Left colon (tissue), 2 donors: ENCODE data around the gene KCNIP1. TPM values are rescaled to one million over a fixed set of nuclear protein-coding genes. Genes with fewer than 3 reads are reported as not detected.

ENCODE experiments used
- ATAC-seq: fragments of 200-7000 bp; cut with Tn5 transposase; one replicate; pipeline ENCODE4 v1.9.1; 2020; ENCODE audit warnings: mild to moderate bottlenecking, moderate library complexity
- DNase-seq, 2 donors: peaks; one replicate each; pipeline ENCODE4 v3.0.0-alpha.2; 2020
- intact Hi-C, 2 donors: fragments of 100-400 bp; cut with DNase I in 1 of 2; cut with micrococcal nuclease in 1 of 2; formaldehyde crosslinking; loops; one replicate each; pipeline versions ENCODE4 v1.11.2 to v1.14.0; 2022; cut with DNase I, micrococcal nuclease
- total RNA-seq, 2 donors: library from RNA; stranded (reverse); fragmentation: NEBNext Ultra II Directional; extraction: Animal tissue kit (Norgen Biotek cat#: 25700); gene quantifications; one replicate each; pipeline ENCODE4 v1.2.1, GENCODE V29; 2021
- donor health status: DM: no; HTN: no; CAD: no.
- donor health status: DM: yes; HTN: yes; CAD: no.

The KCNIP1 gene
- total RNA-seq, 2 donors from 2014 or later = 0.22 TPM; not detected in 1

- intact Hi-C loops = loop anchor here in 1 of 2 donors (5.0 kb wide), 1 partner anchor 199 kb away; no protein-coding TSS in a partner anchor
Observed at GRCh38 chr5:170631466-170632195, 127.8 kb downstream of the KCNIP1 start.

DNA sequence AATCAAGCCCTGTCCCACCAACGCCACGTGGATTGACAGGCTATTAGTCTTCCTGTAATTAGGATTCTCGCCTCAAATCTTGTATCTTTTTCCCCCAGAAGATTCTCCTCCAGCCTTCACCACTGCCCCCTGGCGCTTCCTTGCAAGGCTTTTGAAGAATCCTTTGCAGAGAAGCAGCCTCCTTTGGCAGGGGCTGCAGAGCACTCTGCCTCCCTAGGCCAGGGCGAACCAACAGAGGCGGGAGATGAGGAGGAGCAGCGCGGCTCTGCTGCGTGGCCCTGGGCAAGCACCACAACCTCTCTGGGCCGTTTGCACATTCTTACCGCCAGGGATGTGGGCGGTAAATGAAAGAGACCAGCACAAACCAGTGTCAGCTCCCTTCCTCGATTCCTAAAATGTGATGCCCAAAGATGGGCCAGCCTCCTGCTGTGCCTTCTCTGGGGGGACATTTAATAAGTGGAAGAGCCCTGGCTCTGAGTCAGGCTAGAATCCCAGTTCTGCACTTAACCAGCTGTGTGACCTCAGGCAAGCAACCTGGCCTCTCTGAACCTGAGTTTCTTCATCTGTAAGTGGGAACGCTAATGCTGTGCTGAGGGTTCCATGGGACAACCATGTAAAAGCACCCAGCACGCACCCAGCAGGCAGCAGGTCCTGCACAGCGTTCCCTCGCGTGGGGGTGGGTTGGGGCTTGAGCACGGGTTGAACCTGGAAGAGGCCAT lies 128.6 kb downstream of the KCNIP1 start:
- ATAC-seq (no peak), DNase-seq (no peak)
- intact Hi-C loops = loop anchor here in 1 of 2 donors (5.0 kb wide), 1 partner anchor 200 kb away; no protein-coding TSS in a partner anchor

More at GRCh38 chr5:170631466-170632195, 127.8 kb downstream of the KCNIP1 start:
- DNase-seq (no peak), ATAC-seq (no peak)

- intact Hi-C loops = loop anchor here in 1 of 2 donors (5.0 kb wide), 1 partner anchor 201 kb away; no protein-coding TSS in a partner anchor
- peak; percentile 51 for ATAC-seq
- DNase-seq = peak; percentile 28 to 34
Observed at GRCh38 chr5:170632985-170633234, 129.1 kb downstream of the KCNIP1 start.

DNA sequence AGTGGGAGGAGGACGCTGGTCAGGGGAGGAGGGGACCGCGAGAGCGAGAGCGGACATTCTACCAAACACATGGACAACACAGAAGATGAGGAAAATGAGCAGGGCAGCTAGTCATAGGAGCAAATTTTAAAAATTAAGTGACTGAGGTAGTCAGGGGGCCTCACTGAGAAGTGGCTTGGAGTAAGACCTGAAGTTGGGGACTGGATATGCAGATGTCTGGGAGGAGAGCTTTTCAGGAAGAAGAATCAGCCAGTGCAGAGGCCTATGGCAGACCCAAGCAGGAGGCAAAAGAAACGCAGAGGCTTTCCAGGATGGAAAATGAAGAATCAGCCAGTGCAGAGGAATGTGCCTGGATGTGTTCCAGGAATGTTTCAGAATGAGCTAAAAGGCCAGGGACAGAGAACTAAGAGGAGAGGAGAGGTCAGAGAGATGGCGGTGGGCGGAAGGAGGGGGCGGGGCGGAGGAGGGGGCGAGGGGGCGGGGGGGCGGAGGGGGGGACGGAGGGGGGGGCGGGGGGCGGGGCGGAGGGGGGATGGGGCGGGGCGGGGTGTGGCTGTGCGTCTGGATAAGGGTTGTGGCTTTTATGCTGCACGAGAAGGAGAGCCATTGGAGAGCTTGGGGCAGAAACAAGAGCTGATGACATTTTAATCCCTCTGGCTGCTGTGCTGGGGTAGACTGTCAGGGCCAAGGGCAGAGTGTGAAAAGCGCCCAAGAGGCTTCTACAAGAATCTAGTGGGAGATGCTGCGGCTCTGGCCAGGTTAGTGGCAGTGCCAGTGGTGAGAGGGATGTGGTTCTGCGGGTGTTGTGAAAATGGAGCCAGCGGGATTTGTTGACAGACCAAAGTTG lies 129.6 kb downstream of the KCNIP1 start:
- intact Hi-C loops = loop anchor here in 1 of 2 donors (5.0 kb wide), 1 partner anchor 201 kb away; no protein-coding TSS in a partner anchor
- peak; percentile 11 to 31 for DNase-seq
- ATAC-seq = peak; percentile 43

DNA sequence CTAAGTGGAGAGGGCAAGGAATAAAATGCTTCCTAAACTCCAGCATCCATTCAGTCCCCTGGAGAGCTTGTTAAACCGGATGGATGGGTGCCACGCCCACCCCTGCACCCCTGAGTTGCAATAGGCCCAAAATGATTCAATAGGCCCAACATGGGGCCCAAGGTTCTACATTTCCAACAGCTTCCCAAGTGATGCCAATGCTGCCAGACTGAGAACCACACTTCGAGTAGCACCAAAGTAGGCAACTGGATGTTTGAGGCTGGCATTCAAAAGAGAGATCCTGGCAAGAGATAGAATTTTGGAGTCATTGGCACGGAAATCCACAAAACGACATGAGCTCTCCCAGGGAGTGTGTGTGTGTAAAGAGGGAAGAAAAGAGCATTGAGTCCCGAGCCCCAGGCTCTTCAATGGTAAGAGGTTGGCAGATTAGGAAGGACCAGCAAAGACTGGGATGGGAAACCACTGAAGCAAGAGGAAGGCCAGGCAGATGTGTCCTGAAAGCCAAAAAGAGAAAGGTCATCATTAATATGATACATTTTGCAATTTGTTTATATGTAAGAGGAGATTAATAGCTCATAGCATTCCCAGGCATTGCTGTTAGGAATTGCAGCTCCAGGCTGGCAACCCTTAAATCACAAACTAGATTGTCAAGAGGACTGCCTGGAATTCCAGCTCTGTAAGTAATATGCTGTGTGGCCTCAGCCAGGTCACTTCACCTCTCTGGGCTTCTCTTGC lies 130.6 kb downstream of the KCNIP1 start:
- DNase-seq (no peak), ATAC-seq (no peak)
- intact Hi-C loops = loop anchor here in 1 of 2 donors (5.0 kb wide), 1 partner anchor 202 kb away; no protein-coding TSS in a partner anchor

DNA sequence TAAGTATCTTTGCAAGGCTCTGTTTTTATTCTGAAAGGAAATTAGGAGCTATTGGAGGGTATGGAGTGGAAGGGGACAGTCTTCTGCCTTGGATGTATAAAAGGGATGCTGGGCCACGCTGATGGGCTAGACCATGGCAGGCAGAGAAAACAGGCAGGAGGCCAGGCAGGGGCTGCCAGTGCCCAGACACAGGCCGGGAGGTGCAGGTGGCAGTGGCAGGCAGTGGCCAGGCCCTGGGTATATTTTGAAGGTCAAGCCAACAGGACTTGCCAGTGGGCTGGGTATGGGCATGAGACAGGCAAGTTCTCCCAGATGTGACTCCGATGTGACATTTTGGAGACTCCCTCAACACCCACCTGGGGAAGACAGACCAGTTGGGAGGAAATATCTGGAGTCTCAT lies 131.9 kb downstream of the KCNIP1 start:
- ATAC-seq = no peak
- DNase-seq = no peak
- intact Hi-C loops = no loop called here

DNA sequence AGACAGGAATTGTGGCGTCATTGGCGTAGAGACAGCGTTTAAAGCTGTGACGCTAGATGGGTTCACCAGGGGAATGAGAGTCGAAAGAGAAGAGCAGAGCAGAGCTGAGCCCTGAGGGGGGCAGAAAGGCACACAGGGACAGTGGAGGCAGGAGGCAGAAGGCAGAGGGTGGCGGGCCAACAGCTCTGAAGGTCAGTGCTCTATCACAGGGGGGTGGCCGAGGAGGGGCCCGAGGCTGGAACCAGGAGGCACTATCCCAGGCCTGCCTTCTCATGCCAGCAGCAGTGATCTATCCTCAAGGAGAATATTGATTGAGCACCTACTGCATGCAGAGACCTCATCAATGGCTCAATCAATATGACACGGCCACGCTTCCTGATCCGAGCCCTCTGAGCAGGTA lies 132.4 kb downstream of the KCNIP1 start:
- no peak for ATAC-seq
- no peak for DNase-seq
- intact Hi-C loops = no loop called here

GRCh38 chr5:170636801-170637477 lies 133.1 kb downstream of the KCNIP1 start:
- DNase-seq (no peak), ATAC-seq (no peak)
- intact Hi-C loops = no loop called here

DNA sequence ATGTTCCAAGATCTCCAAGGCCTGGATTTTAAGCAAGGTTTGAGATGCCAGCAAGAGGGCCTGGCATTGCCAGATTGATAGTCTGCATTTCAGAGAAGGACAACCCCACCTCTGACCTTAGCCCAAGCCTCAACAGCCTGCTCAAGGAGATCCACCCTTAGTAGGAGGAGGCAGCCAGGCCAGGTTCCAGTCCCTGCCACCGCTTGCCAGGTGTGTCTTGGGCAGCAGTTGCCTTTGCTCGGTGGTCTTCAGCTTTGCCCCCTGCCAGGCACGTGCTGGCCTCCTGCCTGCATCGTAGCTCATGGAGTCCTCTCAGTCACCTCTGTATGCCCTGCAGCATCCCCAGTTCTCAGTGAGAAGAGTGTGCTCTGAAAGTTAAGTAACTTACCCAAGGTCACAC lies 134.2 kb downstream of the KCNIP1 start:
- DNase-seq (no peak), ATAC-seq (no peak)
- intact Hi-C loops = no loop called here

DNA sequence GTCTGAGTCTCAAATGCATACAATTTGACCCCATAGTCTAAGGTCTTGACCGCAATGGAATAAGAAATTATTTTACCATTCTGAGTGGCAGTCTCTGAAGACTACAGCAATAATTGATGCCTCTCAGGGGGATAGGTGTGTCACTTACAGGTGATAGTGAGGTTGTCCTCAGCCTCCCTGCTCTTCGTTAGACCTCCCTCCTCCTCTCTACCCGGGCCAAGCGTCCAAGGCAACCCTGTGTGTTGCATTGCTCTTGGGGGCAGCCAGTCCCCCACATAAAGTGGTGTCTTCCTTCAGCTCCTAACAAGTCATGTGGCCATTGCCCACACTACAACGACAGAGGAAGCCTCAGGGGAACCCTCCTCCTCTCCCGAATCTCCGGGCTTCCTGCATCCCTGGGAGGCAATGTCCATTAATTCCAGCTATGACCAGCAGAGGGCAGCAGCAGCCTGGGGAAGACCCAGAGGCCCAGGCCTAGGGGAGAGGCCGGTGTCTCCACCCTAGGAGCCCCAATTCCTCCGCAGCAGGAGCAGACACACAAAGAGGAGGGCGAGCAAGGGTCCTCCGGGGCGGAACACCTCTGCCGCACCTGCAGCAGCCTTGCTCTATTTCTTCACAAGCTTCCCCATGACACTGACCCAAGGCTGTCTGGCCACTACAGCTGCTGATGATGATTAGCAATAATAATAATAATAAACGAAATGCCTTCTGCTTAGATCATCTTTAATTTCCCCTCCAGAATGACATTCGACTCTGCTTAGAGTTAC lies 134.8 kb downstream of the KCNIP1 start:
- intact Hi-C loops = no loop called here
- ATAC-seq (peak; percentile 61), DNase-seq (peak in 1 of 2 donors; percentile 72)

- ATAC-seq (no peak), DNase-seq (no peak)
- intact Hi-C loops = no loop called here
Observed at GRCh38 chr5:170639221-170639925, 135.6 kb downstream of the KCNIP1 start.

DNA sequence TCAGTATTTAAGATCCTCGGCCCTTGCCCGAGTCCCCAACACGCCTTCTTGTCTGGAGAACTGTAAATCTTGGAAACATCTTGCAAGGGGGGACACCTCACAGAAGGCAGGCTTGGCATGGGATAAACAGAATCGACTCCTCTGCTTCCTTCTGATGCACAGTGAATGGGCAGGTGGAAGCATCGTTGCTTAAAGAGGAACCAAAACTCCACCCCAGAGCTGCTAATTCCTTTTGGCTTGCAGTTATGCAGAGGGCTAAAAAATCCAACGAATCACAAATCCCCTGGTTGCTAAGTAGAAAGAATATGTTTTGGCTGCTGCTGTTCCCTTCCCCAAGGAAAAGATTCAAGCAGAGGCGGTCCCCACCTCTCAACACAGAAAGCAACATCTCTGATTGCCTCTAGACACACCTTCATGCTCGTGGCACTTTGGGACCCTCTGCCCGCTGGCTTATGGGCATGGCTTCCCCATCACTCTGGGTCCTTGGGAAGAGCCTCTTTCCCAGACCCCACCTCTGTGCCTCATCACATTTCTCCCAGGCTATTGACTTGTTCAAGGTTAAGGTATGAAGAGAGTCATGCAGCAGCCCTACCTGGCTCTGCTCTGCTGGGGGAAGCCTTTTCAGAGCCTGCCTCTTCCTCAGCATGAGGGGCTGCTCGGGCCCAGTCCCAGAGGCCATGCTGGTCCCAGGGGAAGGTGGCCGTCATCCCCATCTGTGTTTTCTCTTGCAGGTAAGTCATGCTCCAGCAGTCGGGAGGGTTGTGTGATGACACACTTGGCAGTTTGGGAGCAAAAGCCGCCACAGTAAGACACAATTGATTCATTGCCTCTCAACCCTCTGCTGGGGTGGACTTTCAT lies 137.1 kb downstream of the KCNIP1 start:
- ATAC-seq (no peak), DNase-seq (no peak)
- intact Hi-C loops = no loop called here

- no peak for ATAC-seq
- intact Hi-C loops = no loop called here
Observed at GRCh38 chr5:170641589-170642031, 137.8 kb downstream of the KCNIP1 start.

GRCh38 chr5:170642066-170642735 lies 138.4 kb downstream of the KCNIP1 start:
- no peak for DNase-seq
- intact Hi-C loops = no loop called here
- ATAC-seq = no peak

More at GRCh38 chr5:170641589-170642031, 137.8 kb downstream of the KCNIP1 start:
- no peak for DNase-seq

DNA sequence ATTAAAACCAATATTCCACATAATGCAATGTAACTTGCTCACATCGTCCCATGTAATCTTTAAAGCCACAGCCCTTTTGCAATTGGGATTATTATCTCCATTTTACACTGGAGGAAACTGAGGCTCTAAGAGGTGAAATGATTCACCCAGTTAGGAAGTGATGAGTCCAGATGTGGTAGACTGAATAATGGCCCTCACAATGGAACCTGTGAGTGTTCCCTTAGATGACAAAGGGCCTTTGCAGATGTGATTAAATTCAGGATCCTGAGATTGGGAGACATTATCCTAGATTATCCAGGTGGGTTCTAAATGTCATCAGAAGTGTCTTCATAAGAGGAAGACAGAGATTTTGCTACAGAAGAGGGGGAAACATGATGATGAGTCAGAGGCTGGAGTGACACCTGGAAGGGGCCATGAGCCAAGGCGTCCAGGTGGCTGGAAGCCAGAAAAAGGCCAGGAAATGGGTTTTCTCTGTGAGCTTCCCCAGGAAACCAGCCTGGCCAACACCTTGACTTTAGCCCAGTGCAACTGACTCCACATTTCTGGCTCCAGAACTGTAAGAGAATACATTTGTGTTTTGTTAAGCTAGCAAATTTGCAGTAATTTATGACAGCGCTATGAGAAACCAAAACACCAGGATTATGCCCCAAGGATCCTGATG lies 139.1 kb downstream of the KCNIP1 start:
- ATAC-seq = no peak
- no peak for DNase-seq
- intact Hi-C loops = no loop called here
